Natural killer cell (primary cell): ENCODE measurements around the gene PRR19. TPM values are rescaled to one million over a fixed set of nuclear protein-coding genes. Genes with fewer than 3 reads are reported as not detected.

Experiments used
- ATAC-seq, 3 donors: fragments of 150-1000 bp in 2 of 3; fragments of 200-7000 bp in 1 of 3; cut with Tn5 transposase; 1 replicate in 1 of 3; 2 replicates in 2 of 3; pipeline ENCODE4 v1.10.0; 2021; ENCODE audit warnings: mild to moderate bottlenecking in 2 of 3, moderate library complexity in 2 of 3
- DNase-seq, 2 donors: peaks; one replicate each; pipeline versions ENCODE4 v3.0.0 to v3.0.0-alpha.2; 2013 to 2021; ENCODE audit warnings: mixed read lengths in 1 of 2
- H3K27ac ChIP-seq: one replicate; pipeline ENCODE4 v1.5.1; 2013; ENCODE audit warnings: mild to moderate bottlenecking, low read length
- H3K27me3 ChIP-seq: one replicate; pipeline ENCODE4 v1.6.1; 2013; ENCODE audit warnings: low read length; ENCODE audit not compliant: control insufficient read depth, insufficient read depth
- H3K36me3 ChIP-seq: one replicate; pipeline ENCODE4 v1.6.1; 2013; ENCODE audit warnings: low read length; ENCODE audit not compliant: control insufficient read depth, insufficient read depth
- H3K4me1 ChIP-seq: one replicate; pipeline ENCODE4 v1.6.1; 2013; ENCODE audit warnings: low read length; ENCODE audit not compliant: control insufficient read depth, insufficient read depth
- H3K4me3 ChIP-seq: one replicate; pipeline ENCODE4 v1.5.1; 2013; ENCODE audit warnings: low read length
- H3K9me3 ChIP-seq: one replicate; pipeline ENCODE4 v1.6.1; 2013; ENCODE audit warnings: low read length; ENCODE audit not compliant: control insufficient read depth, insufficient read depth
- H3K27ac Mint-ChIP-seq, 2 donors: one replicate each; pipeline ENCODE4 v1.8.0; 2022; ENCODE audit warnings: mild to moderate bottlenecking in 2 of 2, mixed read lengths in 2 of 2, moderate library complexity in 1 of 2
- H3K27me3 Mint-ChIP-seq, 2 donors: one replicate each; pipeline ENCODE4 v1.8.0; 2022; ENCODE audit warnings: low read depth in 2 of 2, mixed read lengths in 2 of 2
- H3K36me3 Mint-ChIP-seq: one replicate; pipeline ENCODE4 v1.8.0; 2022; ENCODE audit warnings: mixed read lengths
- H3K4me1 Mint-ChIP-seq, 2 donors: one replicate each; pipeline ENCODE4 v1.8.0; 2022; ENCODE audit warnings: mixed read lengths in 2 of 2
- H3K4me3 Mint-ChIP-seq: one replicate; pipeline ENCODE4 v1.8.0; 2022; ENCODE audit warnings: mild to moderate bottlenecking, moderate library complexity, mixed read lengths
- H3K9me3 Mint-ChIP-seq, 2 donors: one replicate each; pipeline ENCODE4 v1.8.0; 2022; ENCODE audit warnings: mixed read lengths in 2 of 2
- CTCF ChIP-seq: fragments of 200-600 bp; IDR thresholded peaks from one replicate; pipeline ENCODE4 v1.8.0; 2022; ENCODE audit warnings: antibody characterized with exemption
- WGBS: methylation state at CpG from one replicate; pipeline ENCODE4 v1.1.7; 2013; ENCODE audit warnings: missing lambda C conversion rate; ENCODE audit not compliant: insufficient coverage; 5-methylcytosine and 5-hydroxymethylcytosine counted together
- intact Hi-C: fragments of 100-400 bp; cut with micrococcal nuclease; formaldehyde crosslinking; loops from one replicate; pipeline ENCODE4 v1.14.2; 2022
- total RNA-seq, 4 donors: library from RNA; stranded (reverse); fragments of 120-200 nt in 1 of 4; gene quantifications; one replicate each; pipeline versions ENCODE4 v1.2.3 to v1.2.4, GENCODE V29; 2013 to 2022

Gene PRR19
- total RNA-seq, 3 donors from 2014 or later (not counting 1 experiment from before 2014, with no cell fraction given) = not detected

- Histone ChIP-seq H3K4me1 (peaks cover 4% of the 10 kb centered on the region), H3K4me3 (no peak overlapping the region), H3K36me3 (peaks cover 15% of the 10 kb centered on the region), H3K27me3 (no peaks in the 10 kb centered on the region), H3K27ac (no peak overlapping the region), H3K9me3 (no peaks in the 10 kb centered on the region)
- H3K9me3 Mint-ChIP-seq = no peaks in the 10 kb centered on the region
- H3K36me3 Mint-ChIP-seq = no peaks in the 10 kb centered on the region
- WGBS = 95% methylated on average over 12 of the region's 12 CpGs
- intact Hi-C loops = no loop called here
- H3K4me1 Mint-ChIP-seq = peaks cover 0 to 5% of the 10 kb centered on the region in 2 donors
- H3K27me3 Mint-ChIP-seq = no peaks in the 10 kb centered on the region
- H3K4me3 Mint-ChIP-seq = no peak overlapping the region
- ATAC-seq (no peak), DNase-seq (no peak)
- TF ChIP-seq CTCF = no peak
- no peak overlapping the region for H3K27ac Mint-ChIP-seq
These were observed 54.0 kb downstream of the PRR19 start for GRCh38 chr19:42355896-42356295.

GRCh38 chr19:42356686-42357085, 54.8 kb downstream of the PRR19 start:
- peaks cover 15% of the 10 kb centered on the region for H3K36me3 ChIP-seq
- DNase-seq (no peak), ATAC-seq (no peak)
- H3K9me3 ChIP-seq = no peaks in the 10 kb centered on the region
- intact Hi-C loops = no loop called here
- H3K4me3 Mint-ChIP-seq = no peak overlapping the region
- no peak for TF ChIP-seq CTCF
- H3K27ac Mint-ChIP-seq = no peak overlapping the region
- no peaks in the 10 kb centered on the region for H3K36me3 Mint-ChIP-seq
- H3K27me3 ChIP-seq = no peaks in the 10 kb centered on the region
- H3K4me3 ChIP-seq = no peak overlapping the region
- peaks cover 4% of the 10 kb centered on the region for H3K4me1 ChIP-seq
- H3K27ac ChIP-seq = no peak overlapping the region
- peaks cover 0 to 5% of the 10 kb centered on the region in 2 donors for H3K4me1 Mint-ChIP-seq
- H3K27me3 Mint-ChIP-seq = no peaks in the 10 kb centered on the region
- WGBS = 97% methylated on average over 15 of the region's 15 CpGs
- H3K9me3 Mint-ChIP-seq = no peaks in the 10 kb centered on the region

GRCh38 chr19:42357290-42357689, 55.4 kb downstream of the PRR19 start:
- H3K27ac Mint-ChIP-seq = no peak overlapping the region
- 92% methylated on average over 12 of the region's 12 CpGs for WGBS
- H3K27me3 Mint-ChIP-seq = no peaks in the 10 kb centered on the region
- intact Hi-C loops = no loop called here
- Histone ChIP-seq H3K27me3 (no peaks in the 10 kb centered on the region), H3K27ac (no peak overlapping the region), H3K4me3 (no peak overlapping the region), H3K4me1 (peaks cover 4% of the 10 kb centered on the region), H3K9me3 (no peaks in the 10 kb centered on the region), H3K36me3 (peaks cover 15% of the 10 kb centered on the region)
- ATAC-seq (no peak), DNase-seq (no peak)
- no peak for TF ChIP-seq CTCF
- H3K4me3 Mint-ChIP-seq = no peak overlapping the region
- H3K4me1 Mint-ChIP-seq = peaks cover 0 to 5% of the 10 kb centered on the region in 2 donors
- no peaks in the 10 kb centered on the region for H3K36me3 Mint-ChIP-seq
- no peaks in the 10 kb centered on the region for H3K9me3 Mint-ChIP-seq

Other genes starting within 250 kb of the PRR19 start
- 1 to 10 TPM in 1 of 3 donors, under 1 TPM in 1, not detected in 1; 0.31 to 2.1 TPM for gene GRIK5, start 231.9 kb upstream of the PRR19 start, total RNA-seq
- gene ZNF574, start 226.0 kb upstream of the PRR19 start, total RNA-seq = 10 to 100 TPM; 21.6 to 23.7 (median 23.1) TPM
- 10 to 100 TPM; 27.3 to 40.8 (median 29.3) TPM for gene POU2F2, start 169.7 kb upstream of the PRR19 start, total RNA-seq
- 100 to 1,000 TPM in 1 of 3 donors, 10 to 100 TPM in 2; 83.2 to 110 (median 83.7) TPM for gene DEDD2, start 84.5 kb upstream of the PRR19 start, total RNA-seq
- gene ZNF526, start 81.8 kb upstream of the PRR19 start, total RNA-seq = 10 to 100 TPM in 2 of 3 donors, 1 to 10 TPM in 1; 8.8 to 10.6 (median 10.2) TPM
- 10 to 100 TPM; 42.5 to 52.1 (median 44.1) TPM for gene GSK3A, start 59.5 kb upstream of the PRR19 start, total RNA-seq
- gene ERF, start 47.0 kb upstream of the PRR19 start, total RNA-seq = 100 to 1,000 TPM in 1 of 3 donors, 10 to 100 TPM in 2; 58.3 to 115 (median 75.6) TPM
- gene CIC, start 32.9 kb upstream of the PRR19 start, total RNA-seq = 100 to 1,000 TPM in 2 of 3 donors, 10 to 100 TPM in 1; 95.4 to 121 (median 108) TPM
- gene PAFAH1B3, start 492 bp downstream of the PRR19 start, total RNA-seq = 1 to 10 TPM; 6.1 to 8.9 (median 7.9) TPM
- gene TMEM145, start 11.2 kb downstream of the PRR19 start, total RNA-seq = not detected
- gene MEGF8, start 23.5 kb downstream of the PRR19 start, total RNA-seq = 10 to 100 TPM in 2 of 3 donors, 1 to 10 TPM in 1; 8.1 to 11.3 (median 10.5) TPM
- gene CNFN, start 88.2 kb downstream of the PRR19 start, total RNA-seq = 1 to 10 TPM in 1 of 3 donors, not detected in 2; 1.3 TPM
- 10 to 100 TPM in 2 of 3 donors, 1 to 10 TPM in 1; 5.3 to 13.3 (median 11.7) TPM for gene LIPE, start 125.3 kb downstream of the PRR19 start, total RNA-seq
- gene CXCL17, start 140.8 kb downstream of the PRR19 start, total RNA-seq = not detected
- gene CEACAM1, start 226.3 kb downstream of the PRR19 start, total RNA-seq = 1 to 10 TPM in 2 of 3 donors, not detected in 1; 1.3 to 1.9 TPM